Heart right ventricle (tissue), 16 donors: ENCODE results near the gene POGK. TPM values are rescaled to one million over a fixed set of nuclear protein-coding genes. Genes with fewer than 3 reads are reported as not detected.
A peak's percentile ranks its signal among the peaks of the same experiment; 100 is the strongest.

ENCODE experiments used
- ATAC-seq, 8 donors: fragments of 200-7000 bp; cut with Tn5 transposase; one replicate each; pipeline ENCODE4 v1.9.1; 2020; ENCODE audit warnings: mild to moderate bottlenecking in 8 of 8, moderate library complexity in 8 of 8, moderate number of reproducible peaks in 1 of 8
- DNase-seq, 2 donors: peaks; one replicate each; pipeline ENCODE4 v3.0.0-alpha.2; 2020
- H3K27ac ChIP-seq, 10 donors: fragments of 200-600 bp; sonication (generic) in 2 of 10; one replicate each; pipeline versions ENCODE4 v1.5.0 to v1.8.0; 2020 to 2022; ENCODE audit warnings: mild to moderate bottlenecking in 3 of 10
- H3K27me3 ChIP-seq, 7 donors: fragments of 200-600 bp; one replicate each; pipeline ENCODE4 v1.8.0; 2021 to 2022; ENCODE audit warnings: mild to moderate bottlenecking in 2 of 7
- H3K36me3 ChIP-seq, 9 donors: fragments of 200-600 bp; sonication (generic) in 1 of 9; one replicate each; pipeline versions ENCODE4 v1.5.0 to v1.8.0; 2020 to 2022; ENCODE audit warnings: mild to moderate bottlenecking in 2 of 9
- H3K4me1 ChIP-seq, 9 donors: fragments of 200-600 bp; sonication (generic) in 1 of 9; one replicate each; pipeline versions ENCODE4 v1.5.0 to v1.8.0; 2020 to 2022; ENCODE audit warnings: mild to moderate bottlenecking in 4 of 9
- H3K4me3 ChIP-seq, 10 donors: fragments of 200-600 bp; sonication (generic) in 2 of 10; one replicate each; pipeline versions ENCODE4 v1.5.0 to v1.8.0; 2020 to 2022; ENCODE audit warnings: mild to moderate bottlenecking in 7 of 10, moderate library complexity in 2 of 10
- H3K9me3 ChIP-seq, 11 donors: fragments of 200-600 bp in 10 of 11; sonication (generic) in 2 of 11; one replicate each; pipeline versions ENCODE4 v1.5.0 to v1.8.0; 2013 to 2022; ENCODE audit warnings: mild to moderate bottlenecking in 2 of 11, control low read depth in 1 of 11, moderate library complexity in 1 of 11
- CTCF ChIP-seq, 9 donors: fragments of 200-600 bp; sonication (generic) in 2 of 9; IDR thresholded peaks; one replicate each; pipeline versions ENCODE4 v1.5.0 to v1.8.0; 2021 to 2022; ENCODE audit warnings: antibody characterized with exemption in 9 of 9, mild to moderate bottlenecking in 5 of 9, moderate library complexity in 1 of 9
- WGBS, 2 donors: extraction: QIAGEN DNeasy Blood & Tissue Kit; methylation state at CpG; one replicate each; pipeline ENCODE4 v1.1.7; 2013; ENCODE audit warnings: inconsistent platforms in 1 of 2; 5-methylcytosine and 5-hydroxymethylcytosine counted together
- intact Hi-C, 10 donors: fragments of 100-400 bp; cut with DNase I; formaldehyde crosslinking; loops; one replicate each; pipeline versions ENCODE4 v1.11.1 to v1.14.2; 2022
- polyA plus RNA-seq, 2 donors: library from polyadenylated mRNA; stranded (reverse); fragments of 200-250 nt; gene quantifications; one replicate each; pipeline ENCODE4 v1.2.3, GENCODE V29; 2013
- total RNA-seq, 10 donors: library from RNA; stranded (reverse); fragmentation: NEBNext Ultra II Directional in 3 of 10; extraction: Animal tissue kit (Norgen Biotek cat#: 25700) in 3 of 10; gene quantifications; one replicate each; pipeline versions ENCODE4 v1.2.1 to v1.2.4, GENCODE V29; 2021 to 2023
- donor health status: Arrhythmogenic right ventricular cardiomyopathy.
- donor health status: ischemic (EF 13 %, LVEDD 7.1; RV severe dilation, severe dysfunction).
- donor health status: healthy with polysubstance abuse.
- donor health status: DM: no; HTN: yes; CAD: no.
- donor health status: DM: no; HTN: no; CAD: no.
- donor health status: ischemic (EF 25% LVEDD 6.9; RV normal size, moderate dysfunction).
- donor health status: ischemic (EF 25% LVEDD 5.7; RV mildly dilated, moderate dysfunction).
- donor health status: healthy.
- donor health status: DM: yes; HTN: yes; CAD: no.
- donor health status: Ischemic cardiomyopathy.
- donor health status: ischemic (EF 35%, LVEDD 5.7; RV mildly dilated, moderate dysfunction).
- donor health status: nonischemic (EF 11% LVEDD 7.7; RV severe dilation, severe dysfunction).
- donor health status: DM: yes; HTN: yes; CAD: no.
- donor health status: PGD.
- donor health status: ischemic (EF 29% LVEDD 5.4; RV normal size, mild dysfunction).
- donor health status: nonischemic (EF 23%, LVEDD 6.1; RV moderate dilation, normal function).

POGK gene
- total and polyA plus RNA-seq, 12 donors, result 5.6 to 19.2 (median 13.3) TPM

DNA sequence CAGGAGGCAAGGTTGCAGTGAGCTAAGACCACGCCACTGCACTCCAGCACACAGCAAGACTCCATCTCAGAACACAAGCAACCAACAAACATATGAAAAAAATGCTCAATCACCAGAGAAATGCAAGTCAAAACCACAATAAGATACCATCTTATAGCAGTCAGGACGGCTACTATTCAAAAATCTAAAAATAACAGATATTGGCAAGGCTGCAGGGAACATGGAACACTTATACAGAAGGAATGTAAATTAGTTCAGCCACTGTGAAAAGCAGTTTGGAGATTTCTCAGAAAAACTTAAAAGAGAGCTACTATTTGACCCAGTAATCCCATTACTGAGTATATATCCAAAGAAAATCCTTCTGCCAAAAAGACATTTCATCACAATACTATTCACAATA, 27.6 kb upstream of the POGK start:
- no peak overlapping the region for H3K4me3 ChIP-seq
- intact Hi-C loops, result no loop called here
- peaks cover 0 to 7% (median 0%) of the 10 kb centered on the region in 9 donors for H3K4me1 ChIP-seq
- DNase-seq (no peak), ATAC-seq (no peak)
- H3K27ac ChIP-seq, result no peak overlapping the region
- TF ChIP-seq CTCF (IDR thresholded peaks at IDR 0.05), result no peak
- 32 to 52% methylated on average over 2 of the region's 2 CpGs for WGBS, 2 donors
- H3K27me3 ChIP-seq, result no peaks in the 10 kb centered on the region
- peaks cover 0 to 10% (median 0%) of the 10 kb centered on the region in 11 donors for H3K9me3 ChIP-seq
- H3K36me3 ChIP-seq, result no peaks in the 10 kb centered on the region

GRCh38 chr1:166813508-166814223, 25.6 kb upstream of the POGK start:
- H3K27me3 ChIP-seq, result no peaks in the 10 kb centered on the region
- WGBS, 2 donors, result 38 to 49% methylated on average over 2 of the region's 2 CpGs
- peak in 1 of 9 donors; percentile 11 for TF ChIP-seq CTCF (IDR thresholded peaks at IDR 0.05)
- DNase-seq (no peak), ATAC-seq (no peak)
- no peak overlapping the region for H3K4me3 ChIP-seq
- H3K9me3 ChIP-seq, result peaks cover 0 to 10% (median 0%) of the 10 kb centered on the region in 11 donors
- H3K4me1 ChIP-seq, result peaks cover 0 to 7% (median 0%) of the 10 kb centered on the region in 9 donors
- H3K27ac ChIP-seq, result no peak overlapping the region
- intact Hi-C loops, result no loop called here
- no peaks in the 10 kb centered on the region for H3K36me3 ChIP-seq

DNA sequence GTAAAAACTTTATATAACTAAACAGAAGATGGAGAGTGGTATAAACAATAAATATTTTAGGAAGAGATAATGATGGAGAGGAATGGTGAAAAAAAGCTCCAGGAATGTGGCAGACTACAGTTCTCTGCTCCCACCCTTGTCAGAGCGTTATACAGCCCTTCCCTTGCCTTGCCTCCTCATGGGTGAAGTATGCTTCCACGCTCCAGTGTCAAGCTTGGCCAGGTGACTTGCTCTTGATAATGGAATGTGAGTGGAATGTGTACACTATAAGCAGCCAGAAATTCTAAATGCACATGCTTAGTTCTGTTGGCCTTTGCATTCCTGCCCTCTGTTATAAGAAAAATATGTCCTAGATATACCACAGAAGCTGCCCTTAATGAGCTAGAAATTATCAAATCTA, 24.7 kb upstream of the POGK start:
- WGBS, 2 donors, result 14 to 35% methylated on average over 2 of the region's 2 CpGs
- peak in 1 of 8 donors; percentile 49 for ATAC-seq

DNA sequence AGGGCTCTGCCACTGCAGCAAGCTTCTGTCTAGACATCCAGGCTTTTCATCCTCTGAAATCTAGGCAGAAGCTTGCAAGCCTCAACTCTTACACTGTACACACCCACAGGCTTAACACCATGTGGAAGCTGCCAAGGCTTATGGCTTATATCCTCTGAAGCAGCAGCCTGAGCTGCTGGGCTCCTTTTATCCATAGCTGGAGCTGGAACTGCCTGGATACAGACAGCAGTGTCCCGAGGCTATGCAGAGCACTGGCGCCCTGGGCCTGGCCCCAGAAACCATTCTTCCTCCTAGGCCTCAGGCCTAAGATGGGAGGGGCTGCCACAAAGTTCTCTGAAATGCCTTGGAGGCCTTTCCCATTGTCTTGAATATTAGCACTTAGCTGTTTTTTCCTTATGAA, 19.3 kb upstream of the POGK start:
- no peak for ATAC-seq
- 63 to 82% methylated on average over 2 of the region's 2 CpGs for WGBS, 2 donors
- Histone ChIP-seq H3K4me3 (no peak overlapping the region), H3K9me3 (peaks cover 0 to 23% (median 3%) of the 10 kb centered on the region in 11 donors), H3K27me3 (peaks cover 0 to 7% (median 0%) of the 10 kb centered on the region in 7 donors), H3K36me3 (no peaks in the 10 kb centered on the region), H3K27ac (no peak overlapping the region), H3K4me1 (peaks cover 0 to under 1% (median 0%) of the 10 kb centered on the region in 9 donors)
- DNase-seq, result no peak
- intact Hi-C loops, result no loop called here
- no peak for TF ChIP-seq CTCF (IDR thresholded peaks at IDR 0.05)

More for the DNA sequence above, 24.7 kb upstream of the POGK start:
- Histone ChIP-seq H3K9me3 (peaks cover 0 to 10% (median 0%) of the 10 kb centered on the region in 11 donors), H3K4me1 (peaks cover 0 to 7% (median 0%) of the 10 kb centered on the region in 9 donors), H3K4me3 (no peak overlapping the region), H3K36me3 (no peaks in the 10 kb centered on the region), H3K27me3 (no peaks in the 10 kb centered on the region), H3K27ac (no peak overlapping the region)
- DNase-seq, result no peak
- no peak for TF ChIP-seq CTCF (IDR thresholded peaks at IDR 0.05)
- intact Hi-C loops, result no loop called here
